HPDE6-E6E7 (cell line): ENCODE measurements around the gene NFKBIE.

Experiments
- DNase-seq: peaks from one replicate; pipeline ENCODE4 v3.0.0; 2011; ENCODE audit warnings: missing footprints; ENCODE audit errors: extremely low spot score

The NFKBIE gene

DNA sequence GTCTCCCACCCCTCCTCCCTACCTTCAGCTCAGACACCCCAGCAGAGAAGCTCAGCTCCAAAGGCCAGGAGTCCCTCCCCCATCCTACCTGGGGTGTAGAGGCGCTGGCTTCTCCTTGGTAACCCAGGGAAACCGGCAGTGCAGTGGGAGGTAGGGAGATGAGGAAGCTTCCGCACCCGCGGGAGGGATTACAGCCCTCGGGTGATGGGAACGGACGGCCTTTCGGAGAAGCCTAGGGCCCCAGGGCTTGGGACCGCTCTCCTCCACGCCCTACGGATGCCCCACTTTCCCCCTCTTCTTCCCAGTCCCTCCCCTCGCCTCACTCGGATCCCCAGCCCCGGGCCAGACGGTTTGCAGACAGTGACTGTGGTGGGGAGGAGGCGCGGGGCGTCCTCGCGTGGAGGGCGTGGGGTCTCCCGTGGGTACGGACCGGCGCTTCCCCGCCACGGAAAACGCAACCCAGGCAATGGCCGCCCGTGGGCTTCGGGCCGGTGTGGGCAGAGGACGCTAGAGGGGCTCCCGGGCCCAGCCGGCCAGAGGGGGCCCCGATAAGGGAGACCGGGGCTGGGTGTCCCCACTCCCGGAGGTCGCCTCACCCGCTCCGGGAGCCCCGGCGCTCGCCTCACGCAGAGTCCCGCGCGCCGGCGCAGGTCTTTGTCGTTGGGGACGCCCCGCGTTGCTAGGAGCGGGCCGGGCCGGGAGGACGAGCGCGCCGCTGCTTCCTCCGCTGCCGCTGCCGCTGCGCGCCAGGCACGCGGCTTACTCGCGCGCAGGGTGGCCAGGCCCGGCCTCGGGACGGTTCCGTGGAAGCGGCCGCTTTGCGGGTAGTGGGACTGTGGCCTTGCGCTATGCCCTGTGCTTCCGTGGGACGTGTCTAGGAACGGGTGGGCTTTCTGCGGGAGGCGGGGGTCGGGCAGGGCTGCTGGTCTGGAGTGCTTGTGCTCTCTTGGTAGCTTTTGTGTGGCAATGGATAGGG, 32.0 kb upstream of the NFKBIE start:
- DNase-seq: peak; percentile 28

- no peak for DNase-seq
Measured at GRCh38 chr6:44294832-44295791, 29.8 kb upstream of the NFKBIE start.

DNA sequence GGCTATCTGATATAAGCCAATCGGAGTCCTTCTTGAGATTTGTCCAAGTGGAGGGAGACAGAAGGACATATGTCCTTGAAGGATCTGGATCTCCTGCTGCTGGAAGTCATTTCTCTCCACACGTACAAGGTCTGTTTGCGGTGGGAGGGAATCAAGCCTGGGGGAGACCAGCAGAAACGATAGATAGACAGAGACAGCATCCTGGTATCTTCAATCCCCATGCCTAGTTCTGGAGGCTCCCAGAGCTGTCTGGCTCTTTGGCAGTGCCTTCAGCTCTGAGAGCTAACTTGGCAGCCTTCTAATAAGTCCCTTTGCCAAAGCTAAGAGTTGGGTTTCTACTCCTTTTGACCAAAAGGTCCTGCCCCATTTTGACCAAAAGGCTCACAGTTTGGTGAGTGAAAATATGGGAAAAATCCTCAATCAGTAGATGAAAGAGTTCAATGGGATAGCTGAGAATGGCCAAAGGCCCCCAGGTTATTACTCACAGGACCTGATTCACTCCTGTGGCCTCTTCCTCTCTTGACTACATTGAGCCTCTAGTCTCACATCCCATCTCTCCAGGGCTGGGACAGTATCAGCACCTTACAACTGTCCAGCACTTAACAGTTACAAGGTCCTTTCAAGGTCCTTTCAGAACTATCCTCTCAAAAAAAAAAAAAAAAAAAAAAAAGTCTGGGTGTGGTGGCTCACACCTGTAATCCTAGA, 27.5 kb upstream of the NFKBIE start:
- DNase-seq: no peak

- no peak for DNase-seq
Measured at GRCh38 chr6:44291841-44292240, 26.5 kb upstream of the NFKBIE start.

DNA sequence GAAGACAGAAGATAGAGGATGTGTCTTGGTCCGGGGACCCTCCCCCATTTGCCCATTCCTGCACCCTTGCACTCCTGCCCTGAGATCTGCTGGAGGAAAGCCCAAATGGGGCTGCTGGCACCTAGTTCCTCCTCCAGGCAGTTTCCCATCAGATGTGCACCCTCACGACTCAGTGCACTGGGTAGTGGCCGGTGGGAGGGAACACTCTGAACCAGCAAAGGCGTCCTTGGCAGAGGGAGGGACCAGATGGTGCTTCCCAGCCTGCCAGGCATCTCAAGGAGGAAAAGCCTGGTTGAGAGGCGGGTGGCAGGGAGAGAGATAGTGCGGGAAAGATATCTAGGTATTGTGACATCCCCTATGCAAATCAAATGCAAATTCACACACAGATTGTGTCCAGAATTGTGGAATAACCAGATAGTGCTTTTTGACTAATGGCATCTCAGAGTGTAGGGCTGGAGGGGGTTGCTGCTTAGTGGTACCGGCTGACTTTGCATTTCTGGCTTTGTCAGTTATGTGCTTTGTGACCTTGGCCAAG, 24.4 kb upstream of the NFKBIE start:
- no peak for DNase-seq

DNA sequence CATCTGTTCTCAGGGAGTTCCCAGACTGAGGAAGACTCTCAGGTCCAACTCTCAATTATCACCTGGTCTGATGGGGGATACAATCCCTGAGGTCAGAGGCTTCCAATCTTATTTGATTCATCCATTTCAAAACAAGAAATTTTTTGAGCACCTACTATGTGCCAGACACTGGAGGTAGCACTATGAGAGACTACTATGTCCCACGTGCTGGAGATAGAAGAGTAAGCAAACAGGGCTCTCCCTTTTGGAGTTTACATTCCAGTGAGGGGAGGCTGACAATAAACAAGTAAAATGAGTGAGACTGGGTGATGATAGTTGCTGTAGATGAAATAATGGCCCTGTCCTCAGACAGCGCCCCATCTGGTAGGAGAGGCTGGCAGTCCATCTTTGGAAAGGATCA, 21.4 kb upstream of the NFKBIE start:
- no peak for DNase-seq

DNA sequence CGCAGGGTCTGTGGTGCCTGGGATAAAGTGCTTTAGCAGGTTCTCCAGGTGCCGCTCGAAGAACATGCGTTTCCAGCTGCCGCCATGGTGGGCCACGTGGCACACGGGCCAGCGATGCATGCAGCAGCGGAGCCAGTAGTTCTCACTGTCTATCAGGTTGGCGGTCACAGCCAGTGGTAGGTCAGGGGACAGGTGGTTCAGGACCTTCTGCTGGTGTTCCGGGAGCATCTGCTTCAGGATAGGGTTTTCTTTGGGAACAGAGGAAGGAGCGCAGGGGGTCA, 20.9 kb upstream of the NFKBIE start:
- no peak for DNase-seq

DNA sequence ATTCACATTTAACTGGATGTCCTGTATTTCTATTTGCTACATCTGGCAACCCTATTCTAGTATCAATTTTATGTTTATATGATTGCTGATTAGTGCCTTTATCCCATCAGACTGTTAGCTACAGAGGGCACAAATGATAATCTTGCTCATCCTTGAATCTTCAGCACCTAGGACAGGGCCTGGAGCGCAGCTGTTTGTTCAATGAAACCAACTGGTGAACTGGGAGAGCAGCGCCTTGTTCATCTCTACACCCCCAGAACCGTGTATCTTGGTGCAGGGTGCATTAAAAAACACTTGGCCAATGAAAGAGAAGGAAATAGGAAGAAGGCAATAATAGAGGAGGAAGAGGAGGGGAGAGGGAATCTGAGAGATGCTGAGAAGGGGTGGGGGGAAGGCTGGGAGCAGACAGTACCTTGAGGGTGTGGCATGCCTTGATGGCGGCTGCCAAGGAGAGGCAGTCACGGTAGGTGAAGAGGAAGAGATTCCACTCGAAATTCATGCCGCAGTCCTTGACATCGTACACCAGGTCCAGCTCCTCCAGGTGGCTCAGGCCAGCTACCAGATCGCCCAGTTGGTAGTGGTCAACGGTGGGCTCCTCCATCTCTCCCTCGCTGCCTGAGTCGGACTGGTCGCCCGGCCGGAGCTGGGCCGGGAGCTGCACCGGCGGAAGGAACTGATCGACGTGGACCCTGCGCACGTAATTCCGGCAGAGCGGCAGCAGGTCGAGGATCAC, 20.4 kb upstream of the NFKBIE start:
- no peak for DNase-seq

GRCh38 chr6:44284867-44285266, 19.5 kb upstream of the NFKBIE start:
- no peak for DNase-seq

GRCh38 chr6:44284121-44284520, 18.8 kb upstream of the NFKBIE start:
- no peak for DNase-seq

GRCh38 chr6:44278774-44279697, 13.7 kb upstream of the NFKBIE start:
- DNase-seq: no peak

DNA sequence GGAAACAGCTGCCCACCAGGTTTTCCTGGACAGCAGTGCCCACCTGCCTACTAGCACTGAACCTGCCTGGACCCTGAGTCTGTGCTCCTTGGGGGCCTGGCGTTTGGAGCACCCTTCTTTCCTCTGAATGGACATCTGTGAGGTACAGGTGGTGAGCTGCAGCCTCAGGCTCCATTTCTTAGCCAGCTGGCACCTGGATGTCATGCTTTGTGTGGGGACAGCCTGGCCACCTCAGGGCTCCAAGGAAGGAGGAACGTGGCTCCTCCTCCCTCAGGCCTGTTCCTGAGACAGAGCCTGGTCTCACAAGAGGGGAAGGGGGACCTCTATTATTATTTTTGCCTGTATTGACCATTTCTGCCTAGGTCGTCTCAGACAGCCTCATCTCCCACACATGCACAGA, 13.0 kb upstream of the NFKBIE start:
- DNase-seq: no peak

GRCh38 chr6:44277763-44278162, 12.4 kb upstream of the NFKBIE start:
- no peak for DNase-seq

DNA sequence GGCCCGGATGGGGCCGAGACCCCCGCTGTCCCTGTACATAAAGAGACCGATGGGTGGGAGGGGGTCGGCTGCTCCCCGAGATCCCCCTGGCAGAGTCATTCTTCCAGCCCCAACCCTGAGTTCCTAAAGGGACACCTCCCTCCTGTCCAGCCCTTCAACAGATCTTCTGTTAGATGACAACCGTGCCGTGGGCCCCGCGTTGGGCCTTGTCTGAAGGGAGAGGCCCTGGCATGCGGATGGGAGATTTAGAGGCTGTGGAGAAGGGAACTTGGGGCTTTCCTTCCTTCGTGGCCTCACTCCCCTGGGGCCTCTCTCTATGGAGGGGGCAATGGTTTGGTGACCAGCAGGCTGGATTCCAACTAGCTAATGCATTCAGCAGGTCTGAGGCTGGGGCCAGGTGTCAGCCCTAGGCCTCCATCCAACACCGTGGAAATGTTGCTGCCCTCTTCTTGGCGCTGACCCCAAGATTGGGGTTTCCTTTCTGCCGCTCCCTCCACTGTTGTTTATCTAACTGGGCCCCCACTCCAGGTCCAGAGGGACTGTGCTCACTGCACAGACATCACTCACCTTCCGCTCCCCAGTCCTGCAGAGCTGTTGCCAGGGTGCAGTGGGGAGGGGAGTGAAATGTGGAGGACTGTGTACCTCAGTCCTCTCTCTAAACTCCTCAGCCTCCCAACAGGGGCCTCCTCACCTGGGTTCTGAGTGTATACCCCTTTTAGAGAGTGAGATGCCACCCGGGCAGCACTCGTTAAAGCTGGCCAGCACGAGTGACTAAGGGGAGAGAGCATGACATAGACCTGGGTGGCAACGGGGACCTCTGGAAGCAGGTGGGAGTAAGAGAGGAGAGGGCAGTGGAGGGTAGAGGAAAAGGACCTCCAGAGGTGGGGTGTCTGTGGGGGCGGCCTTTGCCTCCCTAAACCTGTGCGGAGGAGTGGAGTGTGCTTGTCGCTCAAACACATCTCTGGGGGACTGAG, 11.6 kb upstream of the NFKBIE start:
- no peak for DNase-seq

DNA sequence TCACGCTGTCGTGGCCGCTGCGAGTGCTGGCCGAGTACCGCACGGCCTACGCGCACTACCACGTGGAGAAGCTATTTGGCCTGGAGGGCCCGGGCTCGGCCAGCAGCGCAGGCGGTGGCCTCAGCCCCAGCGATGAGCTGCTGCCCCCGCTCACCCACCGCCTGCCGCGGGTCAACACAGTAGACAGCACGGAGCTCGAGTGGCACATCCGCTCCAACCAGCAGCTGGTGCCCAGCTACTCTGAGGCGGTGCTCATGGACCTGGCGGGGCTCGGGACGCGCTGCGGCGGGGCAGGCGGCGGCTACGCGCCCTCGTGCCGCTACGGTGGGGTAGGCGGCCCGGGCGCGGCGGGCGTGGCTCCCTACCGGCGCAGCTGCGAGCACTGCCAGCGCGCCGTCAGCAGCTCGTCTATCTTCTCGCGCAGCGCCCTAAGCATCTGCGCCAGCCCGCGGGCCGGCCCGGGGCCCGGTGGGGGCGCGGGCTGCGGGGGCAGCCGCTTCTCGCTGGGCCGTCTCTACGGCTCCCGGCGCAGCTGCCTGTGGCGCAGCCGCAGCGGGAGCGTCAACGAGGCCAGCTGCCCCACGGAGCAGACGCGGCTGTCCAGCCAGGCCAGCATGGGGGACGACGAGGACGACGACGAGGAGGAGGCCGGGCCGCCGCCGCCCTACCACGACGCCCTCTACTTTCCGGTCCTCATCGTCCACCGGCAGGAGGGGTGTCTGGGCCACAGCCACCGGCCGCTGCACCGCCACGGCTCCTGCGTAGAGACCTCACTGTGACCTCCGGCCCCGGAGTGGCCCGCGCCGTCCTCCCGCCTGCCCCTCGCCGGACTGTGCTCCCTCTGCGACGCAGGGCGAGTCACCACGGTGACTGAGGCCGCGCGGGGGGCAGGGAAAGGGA, 10.6 kb upstream of the NFKBIE start:
- no peak for DNase-seq

GRCh38 chr6:44275271-44275748, 10.0 kb upstream of the NFKBIE start:
- no peak for DNase-seq

- no peak for DNase-seq
Measured at GRCh38 chr6:44273617-44274016, 8.3 kb upstream of the NFKBIE start.
